ENCODE measurements around the gene PTPN21.

The PTPN21 gene

DNA sequence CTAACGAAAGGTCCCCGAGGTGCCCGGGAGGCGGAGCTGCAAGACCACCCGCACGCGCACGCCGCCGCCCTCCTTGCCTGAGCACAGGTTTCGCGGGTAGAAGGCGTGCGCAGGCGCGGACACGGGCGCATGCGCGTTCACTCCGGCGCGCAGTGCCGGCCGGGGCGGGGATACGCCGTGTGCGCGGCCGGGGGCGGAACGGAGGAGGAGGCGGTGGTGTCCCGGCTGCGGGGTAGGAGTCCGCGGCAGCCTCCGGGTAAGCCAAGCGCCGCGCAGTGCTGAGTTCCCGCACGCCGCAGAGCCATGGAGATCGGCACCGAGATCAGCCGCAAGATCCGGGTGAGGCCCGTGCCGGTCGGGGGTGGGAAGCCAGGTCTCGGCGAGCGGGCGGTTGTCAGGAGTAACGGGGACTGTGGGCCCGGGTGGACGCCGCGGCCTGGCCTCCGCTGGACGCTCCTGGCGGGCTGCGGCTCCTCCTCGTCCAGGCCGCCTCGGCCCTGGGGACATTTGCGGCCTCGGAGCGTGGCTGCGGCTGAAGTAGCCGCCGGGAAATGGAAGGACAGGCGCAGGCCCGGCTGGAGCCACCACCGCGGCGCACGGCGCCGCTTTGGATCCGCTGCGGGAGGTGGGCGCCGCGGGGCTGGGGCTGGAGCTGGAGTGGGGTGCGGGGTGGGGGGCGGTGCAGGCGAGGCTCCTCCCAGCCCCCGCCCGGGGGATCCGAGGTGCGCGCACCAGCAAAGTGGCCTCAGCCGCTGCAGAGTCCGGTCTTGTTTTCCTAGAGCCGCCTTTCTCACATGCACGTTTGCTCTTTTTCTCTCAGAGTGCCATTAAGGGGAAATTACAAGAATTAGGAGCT is 8.3 kb upstream of the PTPN21 start, which contains the start of gene ZC3H14:
TSS of gene ZC3H14 (plus strand) at position 207 of the 856 bp plus-strand sequence. CDS start at position 304, 97 bp downstream.
- H3K36me3 ChIP-seq (ENCODE audit: control insufficient read depth in 1 of 2, insufficient read depth in 2 of 2, low read length in 2 of 2), result peaks cover 2 to 3% of the 10 kb centered on the region in 2 experiments
- peaks cover 0 to 3% of the 10 kb centered on the region in 2 experiments for H3K4me1 ChIP-seq (ENCODE audit: control insufficient read depth in 1 of 2, insufficient read depth in 2 of 2, low read length in 2 of 2)
- peak within 1 kb of the TSS; percentile 98 for H3K18ac ChIP-seq (ENCODE audit: low read length)
- no CpG with 5 or more reads among the region's 99 CpGs for WGBS (ENCODE audit: extremely low coverage, insufficient coverage, insufficient read length)
- H2BK120ac ChIP-seq (ENCODE audit: insufficient read depth, low read length, poor library complexity), result peak within 1 kb of the TSS; percentile 82
- peak; percentile 89 to 96 for DNase-seq
- peak within 1 kb of the TSS; percentile 24 for H2BK12ac ChIP-seq (ENCODE audit: low read length)
- peak within 1 kb of the TSS; percentile 98 for H3K9ac ChIP-seq (ENCODE audit: low read length)
- no peaks in the 10 kb centered on the region for H3K9me3 ChIP-seq (ENCODE audit: insufficient read depth, low read depth, low read length)
- H3K4ac ChIP-seq (ENCODE audit: low read depth, low read length), result peak within 1 kb of the TSS; percentile 81
- peak within 1 kb of the TSS; percentile 86 for H4K12ac ChIP-seq (ENCODE audit: low read depth, low read length)
- peak within 1 kb of the TSS; percentile 88 for H4K91ac ChIP-seq (ENCODE audit: low read depth, low read length)
- peak within 1 kb of the TSS; percentile 94 for H2BK5ac ChIP-seq (ENCODE audit: low read depth, low read length, poor library complexity)
- H2AK5ac ChIP-seq (ENCODE audit: low read length), result peak within 1 kb of the TSS; percentile 78
- H3K4me2 ChIP-seq (ENCODE audit: low read length), result peak within 1 kb of the TSS; percentile 71
- peak within 1 kb of the TSS; percentile 100 for H3K4me3 ChIP-seq (ENCODE audit: low read depth, low read length)
- peak within 1 kb of the TSS; percentile 97 for H3K14ac ChIP-seq (ENCODE audit: low read length)
- H3K79me1 ChIP-seq (ENCODE audit: low read length), result peaks cover 4% of the 10 kb centered on the region
- peak within 1 kb of the TSS; percentile 97 for H4K8ac ChIP-seq (ENCODE audit: low read depth, low read length)
- no peaks in the 10 kb centered on the region for H3K27me3 ChIP-seq (ENCODE audit: insufficient read depth, low read length)
- peak within 1 kb of the TSS; percentile 98 for H3K27ac ChIP-seq (ENCODE audit: low read depth, low read length)
- H3K23ac ChIP-seq (ENCODE audit: low read length), result no peak within 1 kb of the TSS
- H3K79me2 ChIP-seq (ENCODE audit: control insufficient read depth, insufficient read depth, low read length, poor library complexity), result peaks cover 7% of the 10 kb centered on the region
- H2AFZ ChIP-seq (ENCODE audit: insufficient read depth, low read length, poor library complexity), result peak within 1 kb of the TSS; percentile 92

DNA sequence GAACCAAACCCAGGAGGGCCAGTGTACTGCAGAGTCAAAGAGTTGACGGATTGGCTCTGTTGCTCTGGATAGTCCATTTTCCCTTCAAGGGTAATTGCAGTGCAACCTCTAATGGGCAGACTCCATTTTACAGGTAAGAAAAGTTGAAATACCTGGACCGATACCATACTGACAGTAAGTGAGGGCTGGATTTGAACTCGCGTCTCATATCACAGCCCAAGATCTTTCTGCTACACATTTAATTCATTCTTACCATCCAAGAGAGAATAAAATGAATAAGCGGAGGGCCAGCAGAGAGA is 7.7 kb upstream of the PTPN21 start:
- Histone ChIP-seq H4K8ac (ENCODE audit: low read depth, low read length) (peak overlapping the region; percentile 56), H4K91ac (ENCODE audit: low read depth, low read length) (peak overlapping the region; percentile 29), H3K27me3 (ENCODE audit: insufficient read depth, low read length) (no peaks in the 10 kb centered on the region)

DNA sequence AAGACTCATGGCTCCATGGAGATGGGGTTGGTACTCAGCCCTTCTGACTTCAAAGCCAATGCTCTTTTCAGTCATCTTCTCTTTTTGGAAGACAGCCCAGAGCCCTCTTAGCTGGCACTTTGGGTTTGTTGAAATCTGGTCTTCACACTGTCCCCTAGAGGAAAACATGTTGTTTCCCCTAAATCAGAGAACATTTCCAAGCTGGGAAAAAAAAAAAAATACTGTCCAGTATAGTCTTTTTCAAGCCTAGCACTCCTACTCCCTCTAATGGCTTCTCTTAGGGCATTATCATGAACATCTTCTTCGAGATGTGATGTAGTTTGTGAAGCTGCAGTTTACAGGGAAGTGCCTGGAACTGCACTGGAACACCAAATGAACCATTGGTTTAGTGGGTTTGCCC is 5.0 kb upstream of the PTPN21 start:
- Histone ChIP-seq H3K9ac (ENCODE audit: low read length) (no peak overlapping the region), H3K9me3 (ENCODE audit: insufficient read depth, low read depth, low read length) (no peaks in the 10 kb centered on the region), H3K4me2 (ENCODE audit: low read length) (no peak overlapping the region), H2BK12ac (ENCODE audit: low read length) (no peak overlapping the region), H2AK5ac (ENCODE audit: low read length) (no peak overlapping the region), H2BK5ac (ENCODE audit: low read depth, low read length, poor library complexity) (no peak overlapping the region), H4K91ac (ENCODE audit: low read depth, low read length) (no peak overlapping the region), H3K18ac (ENCODE audit: low read length) (no peak overlapping the region), H3K14ac (ENCODE audit: low read length) (no peak overlapping the region), H3K4ac (ENCODE audit: low read depth, low read length) (no peak overlapping the region), H2AFZ (ENCODE audit: insufficient read depth, low read length, poor library complexity) (no peak overlapping the region), H4K8ac (ENCODE audit: low read depth, low read length) (no peak overlapping the region), H3K79me2 (ENCODE audit: control insufficient read depth, insufficient read depth, low read length, poor library complexity) (peaks cover 7% of the 10 kb centered on the region), H3K27ac (ENCODE audit: low read depth, low read length) (no peak overlapping the region), H3K27me3 (ENCODE audit: insufficient read depth, low read length) (no peaks in the 10 kb centered on the region), H3K4me1 (ENCODE audit: control insufficient read depth in 1 of 2, insufficient read depth in 2 of 2, low read length in 2 of 2) (peaks cover 0 to 3% of the 10 kb centered on the region in 2 experiments), H2BK120ac (ENCODE audit: insufficient read depth, low read length, poor library complexity) (no peak overlapping the region), H3K4me3 (ENCODE audit: low read depth, low read length) (no peak overlapping the region), H3K23ac (ENCODE audit: low read length) (no peak overlapping the region), H3K36me3 (ENCODE audit: control insufficient read depth in 1 of 2, insufficient read depth in 2 of 2, low read length in 2 of 2) (no peaks in the 10 kb centered on the region), H4K12ac (ENCODE audit: low read depth, low read length) (no peak overlapping the region), H3K79me1 (ENCODE audit: low read length) (peaks cover 4% of the 10 kb centered on the region)
- WGBS (ENCODE audit: extremely low coverage, insufficient coverage, insufficient read length), result no CpG with 5 or more reads among the region's 1 CpG
- DNase-seq, result peak in 1 of 2 donors; percentile 56

More for the DNA sequence above, 7.7 kb upstream of the PTPN21 start:
- no peak overlapping the region for H3K27ac ChIP-seq (ENCODE audit: low read depth, low read length)
- DNase-seq, result no peak
- peak overlapping the region; percentile 4 for H3K18ac ChIP-seq (ENCODE audit: low read length)
- H3K23ac ChIP-seq (ENCODE audit: low read length), result no peak overlapping the region
- H2BK12ac ChIP-seq (ENCODE audit: low read length), result peak overlapping the region; percentile 5
- H3K79me1 ChIP-seq (ENCODE audit: low read length), result peaks cover 4% of the 10 kb centered on the region
- H3K4me2 ChIP-seq (ENCODE audit: low read length), result peak overlapping the region; percentile 71
- no peak overlapping the region for H2AFZ ChIP-seq (ENCODE audit: insufficient read depth, low read length, poor library complexity)
- H3K9ac ChIP-seq (ENCODE audit: low read length), result peak overlapping the region; percentile 60
- peak overlapping the region; percentile 100 for H3K4me3 ChIP-seq (ENCODE audit: low read depth, low read length)
- H2BK5ac ChIP-seq (ENCODE audit: low read depth, low read length, poor library complexity), result no peak overlapping the region
- H4K12ac ChIP-seq (ENCODE audit: low read depth, low read length), result no peak overlapping the region
- H2AK5ac ChIP-seq (ENCODE audit: low read length), result peak overlapping the region; percentile 7
- peaks cover 0 to 3% of the 10 kb centered on the region in 2 experiments for H3K4me1 ChIP-seq (ENCODE audit: control insufficient read depth in 1 of 2, insufficient read depth in 2 of 2, low read length in 2 of 2)
- H3K14ac ChIP-seq (ENCODE audit: low read length), result no peak overlapping the region
- WGBS (ENCODE audit: extremely low coverage, insufficient coverage, insufficient read length), result no CpG with 5 or more reads among the region's 5 CpGs
- no peak overlapping the region for H2BK120ac ChIP-seq (ENCODE audit: insufficient read depth, low read length, poor library complexity)
- H3K36me3 ChIP-seq (ENCODE audit: control insufficient read depth in 1 of 2, insufficient read depth in 2 of 2, low read length in 2 of 2), result peaks cover 0 to 3% of the 10 kb centered on the region in 2 experiments
- H3K9me3 ChIP-seq (ENCODE audit: insufficient read depth, low read depth, low read length), result no peaks in the 10 kb centered on the region
- peaks cover 7% of the 10 kb centered on the region for H3K79me2 ChIP-seq (ENCODE audit: control insufficient read depth, insufficient read depth, low read length, poor library complexity)
- H3K4ac ChIP-seq (ENCODE audit: low read depth, low read length), result no peak overlapping the region

DNA sequence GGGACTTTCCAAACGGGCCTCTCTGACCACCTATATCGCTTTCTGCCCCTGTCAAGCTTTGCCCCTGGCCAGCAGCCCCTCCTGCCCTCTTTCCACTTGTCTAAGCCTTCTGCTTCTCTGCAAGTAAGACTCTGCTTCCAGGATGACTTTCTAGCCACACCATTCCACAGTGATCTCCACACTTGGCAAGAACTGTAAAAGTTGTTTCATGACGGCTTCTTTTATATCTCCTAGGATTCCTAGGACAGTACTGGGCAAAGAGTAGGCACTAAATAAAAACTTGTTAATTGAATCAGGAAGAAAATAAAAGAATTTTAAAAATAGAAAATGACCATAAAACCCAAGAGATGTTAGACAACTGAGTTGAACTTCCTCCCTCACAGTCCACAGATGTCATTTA is 1.8 kb upstream of the PTPN21 start:
- Histone ChIP-seq H3K9ac (ENCODE audit: low read length) (no peak overlapping the region), H3K4me2 (ENCODE audit: low read length) (no peak overlapping the region), H3K23ac (ENCODE audit: low read length) (no peak overlapping the region), H3K9me3 (ENCODE audit: insufficient read depth, low read depth, low read length) (no peaks in the 10 kb centered on the region), H3K79me1 (ENCODE audit: low read length) (peaks cover 9% of the 10 kb centered on the region), H3K18ac (ENCODE audit: low read length) (no peak overlapping the region), H3K36me3 (ENCODE audit: control insufficient read depth in 1 of 2, insufficient read depth in 2 of 2, low read length in 2 of 2) (peaks cover 0 to 3% of the 10 kb centered on the region in 2 experiments), H2AFZ (ENCODE audit: insufficient read depth, low read length, poor library complexity) (no peak overlapping the region), H2BK12ac (ENCODE audit: low read length) (no peak overlapping the region), H3K4me1 (ENCODE audit: control insufficient read depth in 1 of 2, insufficient read depth in 2 of 2, low read length in 2 of 2) (peaks cover 5 to 6% of the 10 kb centered on the region in 2 experiments), H3K27me3 (ENCODE audit: insufficient read depth, low read length) (no peaks in the 10 kb centered on the region), H2AK5ac (ENCODE audit: low read length) (no peak overlapping the region), H4K12ac (ENCODE audit: low read depth, low read length) (no peak overlapping the region), H3K79me2 (ENCODE audit: control insufficient read depth, insufficient read depth, low read length, poor library complexity) (peaks cover 3% of the 10 kb centered on the region), H2BK5ac (ENCODE audit: low read depth, low read length, poor library complexity) (no peak overlapping the region), H4K91ac (ENCODE audit: low read depth, low read length) (no peak overlapping the region), H3K4ac (ENCODE audit: low read depth, low read length) (no peak overlapping the region), H3K27ac (ENCODE audit: low read depth, low read length) (no peak overlapping the region), H4K8ac (ENCODE audit: low read depth, low read length) (no peak overlapping the region), H3K4me3 (ENCODE audit: low read depth, low read length) (no peak overlapping the region), H3K14ac (ENCODE audit: low read length) (no peak overlapping the region), H2BK120ac (ENCODE audit: insufficient read depth, low read length, poor library complexity) (no peak overlapping the region)
- no CpG with 5 or more reads among the region's 3 CpGs for WGBS (ENCODE audit: extremely low coverage, insufficient coverage, insufficient read length)
- no peak for DNase-seq

Measured in trophoblast cell (in vitro differentiated cells and primary cell).